GM12878 (cell line): Measurements from ENCODE around the gene PPIP5K2. TPM values are rescaled to one million over a fixed set of nuclear protein-coding genes. Genes with fewer than 3 reads are reported as not detected.

Experiments used
- CBX3 ChIP-seq: fragments of 200-600 bp; sonication (generic); IDR thresholded peaks from 2 replicates; pipeline ENCODE4 v1.6.1; 2016; ENCODE audit warnings: low read depth, borderline replicate concordance
- ETV6 ChIP-seq, 2 experiments: fragments of 450-650 bp in 1 of 2; IDR thresholded peaks in 1 of 2; conservative IDR thresholded peaks in 1 of 2; 2 replicates each; pipeline ENCODE4 v1.6.1; 2014; ENCODE audit warnings: antibody characterized with exemption in 1 of 2, borderline replicate concordance in 1 of 2, low read depth in 1 of 2, mild to moderate bottlenecking in 1 of 2, moderate library complexity in 1 of 2
- FOXM1 ChIP-seq: IDR thresholded peaks from 2 replicates; pipeline ENCODE4 v1.6.1; 2012; ENCODE audit warnings: low read depth, mild to moderate bottlenecking, inconsistent platforms, low read length, moderate library complexity
- IRF4 ChIP-seq: IDR thresholded peaks from 2 replicates; pipeline ENCODE4 v1.6.1; 2011; ENCODE audit warnings: low read depth, low read length
- KDM1A ChIP-seq: fragments of 200-600 bp; sonication (generic); IDR thresholded peaks from 2 replicates; pipeline ENCODE4 v1.6.1; 2016; ENCODE audit warnings: borderline replicate concordance
- NFIC ChIP-seq: IDR thresholded peaks from 2 replicates; pipeline ENCODE4 v1.6.1; 2012; ENCODE audit warnings: low read depth, mild to moderate bottlenecking, inconsistent platforms, low read length, moderate library complexity
- POLR2AphosphoS5 ChIP-seq: IDR thresholded peaks from 2 replicates; pipeline ENCODE4 v1.6.1; 2011; ENCODE audit warnings: mild to moderate bottlenecking, low read length, inconsistent platforms
- RAD21 ChIP-seq: IDR thresholded peaks from 2 replicates; pipeline ENCODE4 v1.6.1; 2011; ENCODE audit warnings: mild to moderate bottlenecking, low read depth, low read length, moderate library complexity; ENCODE audit not compliant: insufficient read depth
- RELB ChIP-seq: fragments of 450-650 bp; IDR thresholded peaks from 2 replicates; pipeline ENCODE4 v1.6.1; 2017; ENCODE audit warnings: low read depth, mild to moderate bottlenecking, moderate library complexity
- RUNX3 ChIP-seq: IDR thresholded peaks from 2 replicates; pipeline ENCODE4 v1.6.1; 2012; ENCODE audit warnings: low read length, inconsistent platforms
- SMC3 ChIP-seq: IDR thresholded peaks from 2 replicates; pipeline ENCODE4 v1.6.1; 2011; ENCODE audit warnings: low read length, improper control_type of control experiment, borderline replicate concordance
- TAF1 ChIP-seq: IDR thresholded peaks from 2 replicates; pipeline ENCODE4 v1.6.1; 2011; ENCODE audit warnings: mild to moderate bottlenecking, low read depth, low read length, borderline replicate concordance
- TARDBP ChIP-seq: IDR thresholded peaks from 2 replicates; pipeline ENCODE4 v1.6.1; 2016; ENCODE audit warnings: borderline replicate concordance
- WRNIP1 ChIP-seq: IDR thresholded peaks from 2 replicates; pipeline ENCODE4 v1.6.1; 2011; ENCODE audit warnings: low read depth, low read length, improper control_type of control experiment, borderline replicate concordance
- YY1 ChIP-seq: IDR thresholded peaks from 2 replicates; pipeline ENCODE4 v1.6.1; 2011; ENCODE audit warnings: low read depth, mild to moderate bottlenecking, low read length
- ZBTB4 ChIP-seq: fragments of 450-650 bp; formaldehyde crosslinking; IDR thresholded peaks from 2 replicates; pipeline ENCODE4 v1.4.0; 2022; ENCODE audit warnings: mild to moderate bottlenecking, moderate library complexity
- ZNF687 ChIP-seq: fragments of 450-650 bp; IDR thresholded peaks from 2 replicates; pipeline ENCODE4 v1.6.1; 2017; ENCODE audit warnings: mild to moderate bottlenecking, moderate library complexity
- polyA plus RNA-seq, 11 experiments: library from polyadenylated mRNA; depleted of rRNA in 4 of 11; unstranded in 6 of 11; stranded (reverse) in 5 of 11; fragments of >200 nt; fragmentation: Nextera tagmentation in 4 of 11; fragmentation: Illumina TruSeq in 1 of 11; extraction: Ambion mirVana in 4 of 11; extraction: Trizol in 1 of 11; gene quantifications; 1 replicate in 1 of 11; 2 replicates in 10 of 11; pipeline versions ENCODE4 v1.2.1 to v1.2.3, GENCODE V29; 2011 to 2016; ENCODE audit warnings: inconsistent platforms in 2 of 11, missing spikeins in 2 of 11, low read depth in 1 of 11
- total RNA-seq, 4 experiments: library from RNA; depleted of rRNA in 3 of 4; stranded (reverse); fragments of >200 nt in 3 of 4; fragmentation: Illumina TruSeq in 1 of 4; extraction: Trizol in 1 of 4; gene quantifications; 2 replicates each; pipeline versions ENCODE4 v1.2.1 to v1.2.3, GENCODE V29; 2013 to 2021
- TF ChIP-seq, protein P1 (sequence below): fragments of 450-650 bp; formaldehyde crosslinking; IDR thresholded peaks from 2 replicates; pipeline ENCODE4 v1.4.0; 2020; ENCODE audit warnings: mild to moderate bottlenecking, moderate library complexity

Gene PPIP5K2
- total and polyA plus RNA-seq, 10 of the 15 experiments (the other 5 are each of a cell fraction or from before 2014, with no cell fraction given) = 27.7 to 87.3 (median 58.6) TPM

DNA sequence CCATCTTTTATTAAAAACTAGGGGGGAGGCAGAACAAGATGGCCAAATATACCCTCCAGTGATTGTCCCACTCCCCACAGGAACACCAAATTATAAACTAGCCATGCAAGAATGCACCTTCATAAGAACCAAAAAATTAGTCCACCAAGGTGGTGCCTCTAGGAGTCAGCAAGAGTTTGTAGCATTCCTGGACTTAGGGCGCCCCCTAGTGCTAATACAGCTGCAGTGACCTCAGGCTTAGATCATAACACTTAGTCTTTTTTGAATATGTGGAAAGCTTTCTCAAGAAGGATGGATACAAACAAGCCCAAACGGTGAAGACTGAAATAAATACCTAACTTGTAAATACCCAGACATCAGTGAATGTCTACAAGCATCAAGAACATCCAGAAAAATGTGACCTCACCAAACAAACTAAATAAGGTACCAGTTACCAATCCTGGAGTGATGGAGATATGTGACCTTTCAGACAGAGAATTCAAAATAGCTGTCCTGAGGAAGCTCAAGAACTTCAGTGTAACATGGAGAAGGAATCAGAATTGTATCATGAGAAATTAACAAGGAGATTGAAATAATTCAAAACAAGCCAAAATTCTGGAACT is 19.3 kb downstream of the PPIP5K2 start (continued):
- TF ChIP-seq, protein P1, sequence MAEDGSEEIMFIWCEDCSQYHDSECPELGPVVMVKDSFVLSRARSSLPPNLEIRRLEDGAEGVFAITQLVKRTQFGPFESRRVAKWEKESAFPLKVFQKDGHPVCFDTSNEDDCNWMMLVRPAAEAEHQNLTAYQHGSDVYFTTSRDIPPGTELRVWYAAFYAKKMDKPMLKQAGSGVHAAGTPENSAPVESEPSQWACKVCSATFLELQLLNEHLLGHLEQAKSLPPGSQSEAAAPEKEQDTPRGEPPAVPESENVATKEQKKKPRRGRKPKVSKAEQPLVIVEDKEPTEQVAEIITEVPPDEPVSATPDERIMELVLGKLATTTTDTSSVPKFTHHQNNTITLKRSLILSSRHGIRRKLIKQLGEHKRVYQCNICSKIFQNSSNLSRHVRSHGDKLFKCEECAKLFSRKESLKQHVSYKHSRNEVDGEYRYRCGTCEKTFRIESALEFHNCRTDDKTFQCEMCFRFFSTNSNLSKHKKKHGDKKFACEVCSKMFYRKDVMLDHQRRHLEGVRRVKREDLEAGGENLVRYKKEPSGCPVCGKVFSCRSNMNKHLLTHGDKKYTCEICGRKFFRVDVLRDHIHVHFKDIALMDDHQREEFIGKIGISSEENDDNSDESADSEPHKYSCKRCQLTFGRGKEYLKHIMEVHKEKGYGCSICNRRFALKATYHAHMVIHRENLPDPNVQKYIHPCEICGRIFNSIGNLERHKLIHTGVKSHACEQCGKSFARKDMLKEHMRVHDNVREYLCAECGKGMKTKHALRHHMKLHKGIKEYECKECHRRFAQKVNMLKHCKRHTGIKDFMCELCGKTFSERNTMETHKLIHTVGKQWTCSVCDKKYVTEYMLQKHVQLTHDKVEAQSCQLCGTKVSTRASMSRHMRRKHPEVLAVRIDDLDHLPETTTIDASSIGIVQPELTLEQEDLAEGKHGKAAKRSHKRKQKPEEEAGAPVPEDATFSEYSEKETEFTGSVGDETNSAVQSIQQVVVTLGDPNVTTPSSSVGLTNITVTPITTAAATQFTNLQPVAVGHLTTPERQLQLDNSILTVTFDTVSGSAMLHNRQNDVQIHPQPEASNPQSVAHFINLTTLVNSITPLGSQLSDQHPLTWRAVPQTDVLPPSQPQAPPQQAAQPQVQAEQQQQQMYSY = no peak
- TF ChIP-seq ETV6 (conservative IDR thresholded peaks at IDR 0.05 in 1 of 2, IDR thresholded peaks at IDR 0.05 in 1 of 2; ENCODE audit: borderline replicate concordance in 1 of 2, low read depth in 1 of 2) = no peak
- no peak for TF ChIP-seq ZNF687
- no peak for TF ChIP-seq TAF1
- no peak for TF ChIP-seq FOXM1
- peak; percentile 98 for TF ChIP-seq RAD21
- TF ChIP-seq NFIC = no peak
- TF ChIP-seq RELB = no peak
- TF ChIP-seq IRF4 = no peak
- no peak for TF ChIP-seq CBX3
- TF ChIP-seq ZBTB4 (CRISPR knock-in tag) = no peak
- TF ChIP-seq SMC3 = peak; percentile 86
- TF ChIP-seq POLR2AphosphoS5 = no peak
- TF ChIP-seq KDM1A = no peak
- TF ChIP-seq RUNX3 = peak; percentile 44; the same call in 1 of the 2 replicates
- no peak for TF ChIP-seq WRNIP1
- 0 out of 2 replicates have a peak, but pooled peaks have one; percentile 47 for TF ChIP-seq YY1
- TF ChIP-seq TARDBP = no peak
